ENCODE data around the gene EMD.
A peak's percentile ranks its signal among the peaks of the same experiment; 100 is the strongest.

Gene EMD

GRCh38 chrX:154367474-154368308 is 11.4 kb upstream of the EMD start:
- Histone ChIP-seq H3K27me3 (ENCODE audit: control insufficient read depth in 1 of 2, insufficient read depth in 2 of 2, low read length in 2 of 2) (peaks cover 0 to 4% of the 10 kb centered on the region in 2 donors), H3K4me3 (ENCODE audit: low read depth in 1 of 2, low read length in 2 of 2) (peak overlapping the region; percentile 52 to 63), H3K4me1 (ENCODE audit: insufficient read depth, low read length) (peaks cover 31% of the 10 kb centered on the region), H3K27ac (ENCODE audit: low read depth, low read length) (peak overlapping the region; percentile 84), H3K36me3 (ENCODE audit: insufficient read depth, low read length) (peaks cover 54% of the 10 kb centered on the region), H3K9ac (ENCODE audit: low read length) (peak overlapping the region; percentile 85), H3K9me3 (ENCODE audit: low read length) (no peaks in the 10 kb centered on the region)

GRCh38 chrX:154368630-154369448 is 10.3 kb upstream of the EMD start:
- peaks cover 0 to 4% of the 10 kb centered on the region in 2 donors for H3K27me3 ChIP-seq (ENCODE audit: control insufficient read depth in 1 of 2, insufficient read depth in 2 of 2, low read length in 2 of 2)
- peak overlapping the region; percentile 85 for H3K9ac ChIP-seq (ENCODE audit: low read length)
- peak overlapping the region; percentile 84 for H3K27ac ChIP-seq (ENCODE audit: low read depth, low read length)
- peak overlapping the region; percentile 52 to 63 for H3K4me3 ChIP-seq (ENCODE audit: low read depth in 1 of 2, low read length in 2 of 2)
- peaks cover 31% of the 10 kb centered on the region for H3K4me1 ChIP-seq (ENCODE audit: insufficient read depth, low read length)
- H3K36me3 ChIP-seq (ENCODE audit: insufficient read depth, low read length) = peaks cover 46% of the 10 kb centered on the region
- no peaks in the 10 kb centered on the region for H3K9me3 ChIP-seq (ENCODE audit: low read length)

GRCh38 chrX:154369449-154370299 is 9.4 kb upstream of the EMD start:
- peaks cover 0 to 4% of the 10 kb centered on the region in 2 donors for H3K27me3 ChIP-seq (ENCODE audit: control insufficient read depth in 1 of 2, insufficient read depth in 2 of 2, low read length in 2 of 2)
- peaks cover 31% of the 10 kb centered on the region for H3K4me1 ChIP-seq (ENCODE audit: insufficient read depth, low read length)
- peak overlapping the region; percentile 60 to 73 for H3K4me3 ChIP-seq (ENCODE audit: low read depth in 1 of 2, low read length in 2 of 2)
- peak overlapping the region; percentile 84 for H3K27ac ChIP-seq (ENCODE audit: low read depth, low read length)
- peaks cover 41% of the 10 kb centered on the region for H3K36me3 ChIP-seq (ENCODE audit: insufficient read depth, low read length)
- peak overlapping the region; percentile 83 for H3K9ac ChIP-seq (ENCODE audit: low read length)
- no peaks in the 10 kb centered on the region for H3K9me3 ChIP-seq (ENCODE audit: low read length)

GRCh38 chrX:154370300-154371016 is 8.6 kb upstream of the EMD start:
- H3K4me3 ChIP-seq (ENCODE audit: low read depth in 1 of 2, low read length in 2 of 2) = peak overlapping the region; percentile 60 to 73
- H3K27ac ChIP-seq (ENCODE audit: low read depth, low read length) = peak overlapping the region; percentile 84
- H3K9me3 ChIP-seq (ENCODE audit: low read length) = no peaks in the 10 kb centered on the region
- H3K27me3 ChIP-seq (ENCODE audit: control insufficient read depth in 1 of 2, insufficient read depth in 2 of 2, low read length in 2 of 2) = peaks cover 0 to 4% of the 10 kb centered on the region in 2 donors
- peaks cover 30% of the 10 kb centered on the region for H3K4me1 ChIP-seq (ENCODE audit: insufficient read depth, low read length)
- H3K36me3 ChIP-seq (ENCODE audit: insufficient read depth, low read length) = peaks cover 34% of the 10 kb centered on the region
- peak overlapping the region; percentile 83 for H3K9ac ChIP-seq (ENCODE audit: low read length)

- Histone ChIP-seq H3K27ac (ENCODE audit: low read depth, low read length) (peak overlapping the region; percentile 89), H3K4me3 (ENCODE audit: low read depth in 1 of 2, low read length in 2 of 2) (peak overlapping the region; percentile 60 to 83), H3K36me3 (ENCODE audit: insufficient read depth, low read length) (peaks cover 26% of the 10 kb centered on the region), H3K27me3 (ENCODE audit: control insufficient read depth in 1 of 2, insufficient read depth in 2 of 2, low read length in 2 of 2) (peaks cover 0 to 4% of the 10 kb centered on the region in 2 donors), H3K9me3 (ENCODE audit: low read length) (no peaks in the 10 kb centered on the region), H3K9ac (ENCODE audit: low read length) (peak overlapping the region; percentile 96), H3K4me1 (ENCODE audit: insufficient read depth, low read length) (peaks cover 23% of the 10 kb centered on the region)
These were observed 7.9 kb upstream of the EMD start for GRCh38 chrX:154371017-154371788.

- Histone ChIP-seq H3K4me3 (ENCODE audit: low read depth in 1 of 2, low read length in 2 of 2) (peak overlapping the region; percentile 83), H3K9me3 (ENCODE audit: low read length) (no peaks in the 10 kb centered on the region), H3K9ac (ENCODE audit: low read length) (peak overlapping the region; percentile 96), H3K4me1 (ENCODE audit: insufficient read depth, low read length) (peaks cover 22% of the 10 kb centered on the region), H3K27me3 (ENCODE audit: control insufficient read depth in 1 of 2, insufficient read depth in 2 of 2, low read length in 2 of 2) (peaks cover 0 to 4% of the 10 kb centered on the region in 2 donors), H3K36me3 (ENCODE audit: insufficient read depth, low read length) (peaks cover 20% of the 10 kb centered on the region), H3K27ac (ENCODE audit: low read depth, low read length) (peak overlapping the region; percentile 89)
These were observed 7.2 kb upstream of the EMD start for GRCh38 chrX:154371789-154372300.

- H3K4me1 ChIP-seq (ENCODE audit: insufficient read depth, low read length) = peaks cover 14% of the 10 kb centered on the region
- H3K36me3 ChIP-seq (ENCODE audit: insufficient read depth, low read length) = peaks cover 12% of the 10 kb centered on the region
- no peaks in the 10 kb centered on the region for H3K9me3 ChIP-seq (ENCODE audit: low read length)
- H3K27me3 ChIP-seq (ENCODE audit: control insufficient read depth in 1 of 2, insufficient read depth in 2 of 2, low read length in 2 of 2) = peaks cover 0 to 4% of the 10 kb centered on the region in 2 donors
- H3K9ac ChIP-seq (ENCODE audit: low read length) = peak overlapping the region; percentile 96
- H3K4me3 ChIP-seq (ENCODE audit: low read depth in 1 of 2, low read length in 2 of 2) = peak overlapping the region; percentile 83
- peak overlapping the region; percentile 89 for H3K27ac ChIP-seq (ENCODE audit: low read depth, low read length)
These were observed 6.5 kb upstream of the EMD start for GRCh38 chrX:154372612-154373022.

- H3K27ac ChIP-seq (ENCODE audit: low read depth, low read length) = peak overlapping the region; percentile 89
- peak overlapping the region; percentile 83 for H3K4me3 ChIP-seq (ENCODE audit: low read depth in 1 of 2, low read length in 2 of 2)
- peaks cover 5% of the 10 kb centered on the region for H3K36me3 ChIP-seq (ENCODE audit: insufficient read depth, low read length)
- H3K9ac ChIP-seq (ENCODE audit: low read length) = peak overlapping the region; percentile 96
- peaks cover 0 to 4% of the 10 kb centered on the region in 2 donors for H3K27me3 ChIP-seq (ENCODE audit: control insufficient read depth in 1 of 2, insufficient read depth in 2 of 2, low read length in 2 of 2)
- H3K9me3 ChIP-seq (ENCODE audit: low read length) = no peaks in the 10 kb centered on the region
- H3K4me1 ChIP-seq (ENCODE audit: insufficient read depth, low read length) = peaks cover 5% of the 10 kb centered on the region
These were observed 5.5 kb upstream of the EMD start for GRCh38 chrX:154373340-154374306.
